IPS-18a (cell line): Measurements from ENCODE around the gene EXOC3.
"Not testable (repeated sequence)": the region's sequence is repeated elsewhere in the genome, so short reads cannot be mapped to it uniquely, and the experiment has no call there.

Source experiments
- H3K27ac ChIP-seq: one replicate; pipeline ENCODE4 v1.5.1; 2013; ENCODE audit warnings: low read length
- H3K27me3 ChIP-seq: one replicate; pipeline ENCODE4 v1.6.1; 2013; ENCODE audit warnings: mild to moderate bottlenecking, low read length; ENCODE audit not compliant: control insufficient read depth, insufficient read depth
- H3K36me3 ChIP-seq: one replicate; pipeline ENCODE4 v1.6.1; 2013; ENCODE audit warnings: low read depth, low read length; ENCODE audit not compliant: control insufficient read depth
- H3K4me1 ChIP-seq: one replicate; pipeline ENCODE4 v1.6.1; 2013; ENCODE audit warnings: low read depth, low read length; ENCODE audit not compliant: control insufficient read depth
- H3K4me3 ChIP-seq: one replicate; pipeline ENCODE4 v1.5.1; 2013; ENCODE audit warnings: low read length
- H3K9ac ChIP-seq: one replicate; pipeline ENCODE4 v1.6.1; 2013; ENCODE audit warnings: mild to moderate bottlenecking, low read length, moderate library complexity
- H3K9me3 ChIP-seq: one replicate; pipeline ENCODE4 v1.6.1; 2013; ENCODE audit warnings: low read depth, low read length; ENCODE audit not compliant: control insufficient read depth

Gene EXOC3

DNA sequence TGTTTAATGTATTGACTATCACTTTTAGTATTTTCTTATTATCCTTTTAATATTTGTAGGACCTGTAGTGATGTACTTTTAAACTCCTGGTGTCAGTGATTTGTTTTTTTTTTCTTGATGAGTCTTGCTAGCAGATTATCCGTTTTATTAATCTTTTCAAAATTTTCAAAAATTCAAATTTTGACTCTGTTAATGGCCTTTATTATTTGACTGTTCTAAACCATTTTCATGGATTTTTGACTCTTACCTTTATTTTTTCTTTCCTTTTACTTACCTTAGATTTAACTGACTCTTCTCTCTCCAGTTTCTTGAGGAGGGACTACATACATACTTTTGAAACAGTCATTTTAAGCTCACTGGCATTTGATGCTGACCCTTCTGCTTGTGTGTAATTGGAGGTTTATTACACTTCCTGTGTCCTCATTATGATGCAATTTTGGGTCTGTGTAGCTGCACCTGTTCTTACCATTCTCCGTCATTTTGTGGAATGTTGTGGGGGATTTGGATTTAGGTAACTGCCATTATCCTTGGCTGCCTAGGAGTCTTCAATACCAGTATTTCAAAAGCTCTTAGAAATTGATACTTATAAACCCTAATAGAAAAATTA lies 32.0 kb upstream of the EXOC3 start:
- H3K27ac ChIP-seq: no peak overlapping the region
- no peaks in the 10 kb centered on the region for H3K36me3 ChIP-seq
- no peaks in the 10 kb centered on the region for H3K27me3 ChIP-seq
- H3K4me3 ChIP-seq: no peak overlapping the region
- H3K9ac ChIP-seq: no peak overlapping the region
- no peaks in the 10 kb centered on the region for H3K9me3 ChIP-seq
- peaks cover 6% of the 10 kb centered on the region for H3K4me1 ChIP-seq

DNA sequence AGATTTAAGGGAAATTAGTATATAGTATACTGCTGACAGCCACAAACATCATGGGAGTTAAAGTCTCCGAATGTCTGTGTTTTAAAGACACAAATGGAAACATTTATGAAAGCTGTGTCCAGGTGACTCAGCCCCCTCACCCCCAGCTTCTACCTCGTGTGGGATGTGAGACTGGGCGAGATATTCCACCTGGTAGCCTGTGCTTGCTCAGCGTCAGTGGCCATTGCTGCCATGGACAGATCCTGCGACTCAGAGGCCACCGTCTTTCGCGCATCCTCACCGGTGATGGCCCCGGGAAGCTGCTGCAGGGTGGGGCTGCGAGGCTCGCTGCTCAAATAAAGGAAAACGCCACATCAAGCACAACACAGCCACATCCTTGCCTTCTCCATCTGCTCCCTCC lies 31.2 kb upstream of the EXOC3 start:
- H3K36me3 ChIP-seq: no peaks in the 10 kb centered on the region
- H3K27ac ChIP-seq: no peak overlapping the region
- H3K9ac ChIP-seq: no peak overlapping the region
- peaks cover 6% of the 10 kb centered on the region for H3K4me1 ChIP-seq
- H3K27me3 ChIP-seq: no peaks in the 10 kb centered on the region
- no peaks in the 10 kb centered on the region for H3K9me3 ChIP-seq
- no peak overlapping the region for H3K4me3 ChIP-seq

DNA sequence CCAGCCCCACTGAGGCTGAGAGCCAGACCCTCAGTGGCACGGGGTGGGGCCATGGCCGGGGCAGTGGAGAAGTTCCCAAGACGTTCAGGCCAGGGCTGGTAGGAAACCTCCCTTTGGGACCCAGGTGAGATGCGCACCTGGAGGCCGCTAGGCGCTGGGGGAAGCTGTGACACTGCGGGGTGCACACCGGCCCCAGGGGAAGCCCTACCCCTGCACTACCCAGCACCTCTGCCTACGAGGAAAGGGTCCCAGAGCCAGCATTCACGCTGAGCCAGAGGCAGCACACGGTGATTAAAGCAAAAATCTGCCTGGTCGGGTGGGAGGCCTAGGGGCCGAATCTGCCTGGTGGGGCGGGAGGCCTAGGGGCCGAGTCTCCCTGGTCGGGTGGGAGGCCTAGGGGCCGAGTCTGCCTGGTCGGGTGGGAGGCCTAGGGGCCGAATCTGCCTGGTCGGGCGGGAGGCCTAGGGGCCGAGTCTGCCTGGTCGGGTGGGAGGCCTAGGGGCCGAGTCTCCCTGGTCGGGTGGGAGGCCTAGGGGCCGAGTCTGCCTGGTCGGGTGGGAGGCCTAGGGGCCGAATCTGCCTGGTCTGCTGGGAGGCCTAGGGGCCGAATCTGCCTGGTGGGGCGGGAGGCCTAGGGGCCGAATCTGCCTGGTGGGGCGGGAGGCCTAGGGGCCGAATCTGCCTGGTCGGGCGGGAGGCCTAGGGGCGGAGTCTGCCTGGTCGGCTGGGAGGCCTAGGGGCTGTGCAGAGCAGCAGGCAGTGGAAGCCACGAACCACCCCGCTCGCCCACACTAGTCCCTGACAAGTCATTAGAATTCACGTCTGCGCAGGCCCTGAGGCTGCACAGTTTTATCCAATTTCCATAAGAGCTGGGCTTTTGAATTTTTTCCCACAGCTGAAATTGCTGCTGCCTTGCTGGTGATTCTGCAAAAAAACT lies 27.7 kb upstream of the EXOC3 start:
- not testable (repeated sequence) for H3K4me1 ChIP-seq

DNA sequence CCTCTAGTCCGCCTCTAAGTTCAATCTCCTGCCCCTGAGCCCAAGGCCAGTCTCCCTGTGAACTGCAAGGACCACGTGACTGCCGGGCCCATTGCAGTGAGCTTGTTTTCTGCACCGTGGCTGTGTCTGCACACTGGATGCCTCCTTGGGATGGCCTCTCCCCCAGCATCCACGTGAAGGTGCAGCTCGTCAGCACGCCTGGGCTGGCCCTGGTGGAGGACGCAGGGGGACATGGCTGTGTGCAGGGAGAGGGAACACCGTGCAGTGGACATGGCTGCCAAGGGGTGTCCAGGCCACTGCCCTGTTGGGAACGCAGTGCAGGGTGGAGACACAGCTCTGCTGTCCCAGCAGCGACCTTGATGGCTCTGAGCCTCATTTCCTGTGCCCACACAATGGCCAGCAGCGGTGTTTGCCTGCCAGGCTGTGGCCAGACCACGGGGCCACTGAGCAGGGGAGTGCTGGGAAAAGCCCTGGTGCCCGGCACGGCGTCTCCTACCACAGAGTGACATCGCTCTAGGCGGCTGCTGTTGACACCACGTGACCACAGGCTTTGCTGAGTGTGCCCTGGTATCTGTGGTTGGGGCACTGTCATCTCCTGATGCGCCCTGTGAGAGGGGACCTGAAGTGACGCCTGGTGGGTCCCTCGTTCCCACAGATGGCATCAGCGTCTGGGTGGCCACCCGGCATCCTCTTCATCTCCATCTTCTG lies 26.9 kb upstream of the EXOC3 start:
- peaks cover 5% of the 10 kb centered on the region for H3K4me1 ChIP-seq
- no peak overlapping the region for H3K27ac ChIP-seq
- H3K4me3 ChIP-seq: peak overlapping the region; percentile 22
- no peaks in the 10 kb centered on the region for H3K27me3 ChIP-seq
- no peaks in the 10 kb centered on the region for H3K9me3 ChIP-seq
- H3K9ac ChIP-seq: peak overlapping the region; percentile 71
- no peaks in the 10 kb centered on the region for H3K36me3 ChIP-seq

More for the DNA sequence above, 27.7 kb upstream of the EXOC3 start:
- H3K9me3 ChIP-seq, H3K27me3 ChIP-seq, H3K36me3 ChIP-seq: not testable (repeated sequence)
- Histone ChIP-seq H3K27ac (peak overlapping the region; percentile 78), H3K9ac (peak overlapping the region; percentile 71), H3K4me3 (peak overlapping the region; percentile 22)

DNA sequence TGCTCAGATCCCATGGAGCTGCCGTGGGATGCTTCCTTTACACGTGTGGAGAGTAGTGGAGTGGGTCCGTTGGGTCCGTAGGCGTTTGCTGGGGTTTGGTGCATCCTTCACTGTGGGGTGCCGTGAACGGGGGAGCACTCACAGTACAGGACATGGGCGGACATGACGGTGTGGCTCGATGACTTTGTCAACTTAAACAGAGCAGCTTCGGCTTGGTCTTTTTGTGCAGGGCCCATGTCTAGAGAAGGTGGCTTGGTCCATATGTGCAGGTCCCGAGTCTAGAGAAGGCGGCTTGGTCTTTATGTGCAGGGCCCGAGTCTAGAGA lies 26.4 kb upstream of the EXOC3 start:
- no peaks in the 10 kb centered on the region for H3K36me3 ChIP-seq
- no peaks in the 10 kb centered on the region for H3K27me3 ChIP-seq
- H3K9me3 ChIP-seq: no peaks in the 10 kb centered on the region
- H3K4me1 ChIP-seq: peaks cover 3% of the 10 kb centered on the region
- H3K27ac ChIP-seq: no peak overlapping the region
- no peak overlapping the region for H3K9ac ChIP-seq
- no peak overlapping the region for H3K4me3 ChIP-seq

DNA sequence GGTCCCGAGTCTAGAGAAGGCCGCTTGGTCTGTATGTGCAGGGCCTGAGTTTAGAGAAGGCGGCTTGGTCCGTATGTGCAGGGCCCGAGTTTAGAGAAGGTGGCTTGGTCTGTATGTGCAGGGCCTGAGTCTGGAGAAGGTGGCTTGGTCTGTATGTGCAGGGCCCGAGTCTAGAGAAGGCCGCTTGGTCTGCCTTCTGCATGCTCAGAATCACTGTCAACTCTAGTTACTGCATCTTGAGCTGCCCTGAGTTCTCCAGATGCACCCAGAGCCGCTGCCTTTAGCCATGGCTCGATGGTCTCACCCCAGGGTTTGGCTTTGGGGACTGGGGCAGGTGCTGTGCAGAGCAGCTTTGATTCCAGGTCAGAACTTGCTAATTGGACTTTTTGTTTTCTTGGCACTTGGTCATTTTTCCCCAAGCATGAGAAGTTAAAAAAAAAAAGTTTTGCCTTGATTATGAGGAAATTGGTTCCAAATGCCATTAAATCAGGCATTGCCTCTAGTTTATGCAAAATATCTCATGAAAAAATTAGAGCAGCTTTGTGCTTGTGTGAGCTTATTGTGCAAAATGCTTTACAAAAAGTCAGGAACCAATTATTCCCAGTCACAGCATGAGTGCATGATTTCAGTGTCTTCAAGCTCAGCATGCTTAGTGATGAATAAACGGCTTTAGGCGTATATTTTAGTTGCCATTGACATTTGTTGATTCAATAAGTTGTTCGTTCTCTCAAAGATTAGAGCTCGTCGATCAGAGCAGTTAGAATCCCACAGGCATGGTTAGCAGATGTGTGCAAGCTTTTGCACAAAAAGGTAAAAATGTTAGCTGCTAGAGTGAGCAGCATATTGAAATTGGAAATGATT lies 25.4 kb upstream of the EXOC3 start:
- Histone ChIP-seq H3K27ac (no peak overlapping the region), H3K4me3 (no peak overlapping the region), H3K9me3 (no peaks in the 10 kb centered on the region), H3K36me3 (no peaks in the 10 kb centered on the region), H3K9ac (no peak overlapping the region), H3K4me1 (peaks cover 3% of the 10 kb centered on the region), H3K27me3 (no peaks in the 10 kb centered on the region)

DNA sequence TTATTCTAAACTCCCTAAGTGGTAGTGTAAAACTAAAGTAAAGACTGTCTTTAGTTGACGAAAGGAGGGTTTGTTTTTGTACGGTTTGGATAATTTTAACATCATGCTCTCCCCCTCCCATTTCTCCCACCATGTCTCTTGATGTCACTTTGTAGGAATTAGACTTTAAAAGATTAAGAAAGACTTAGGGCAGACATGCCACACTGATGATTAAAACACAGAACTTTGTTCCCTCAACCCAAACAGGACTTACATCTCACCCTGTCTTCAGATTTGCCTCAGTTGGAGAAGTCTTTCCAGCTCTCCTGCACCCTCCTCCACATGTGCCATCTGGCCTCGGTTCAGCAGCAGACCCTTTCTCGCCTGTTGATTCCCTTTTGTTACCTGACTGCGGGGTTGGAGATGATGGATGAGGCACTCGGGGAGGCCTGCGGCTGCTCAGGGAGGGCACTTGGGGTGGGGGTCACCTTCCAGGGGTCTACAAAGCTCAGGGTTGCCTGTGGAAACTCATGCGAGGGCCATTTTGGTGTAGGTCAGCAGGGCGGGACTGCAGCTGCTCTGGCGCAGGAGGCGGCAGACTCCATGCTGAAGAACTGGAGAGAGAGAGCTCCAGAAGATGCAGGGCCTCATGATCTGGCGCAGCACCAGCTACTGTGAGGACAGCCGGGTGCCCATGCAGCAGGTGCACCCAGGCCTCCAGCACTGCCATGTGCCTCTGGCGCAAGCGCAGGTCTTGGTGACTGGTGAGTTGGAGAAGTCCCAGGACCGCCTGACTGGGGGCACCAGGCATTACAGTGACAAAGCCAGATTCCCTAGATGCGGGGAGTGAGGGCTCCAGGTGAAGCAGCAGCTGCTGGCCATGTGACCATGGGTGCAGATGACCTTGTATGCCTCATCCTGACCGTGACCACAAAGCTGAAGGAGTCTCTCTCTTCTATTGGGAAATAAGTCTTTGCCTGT lies 24.5 kb upstream of the EXOC3 start:
- Histone ChIP-seq H3K27me3 (no peaks in the 10 kb centered on the region), H3K4me1 (peaks cover 3% of the 10 kb centered on the region), H3K9me3 (no peaks in the 10 kb centered on the region), H3K36me3 (no peaks in the 10 kb centered on the region), H3K4me3 (no peak overlapping the region), H3K9ac (no peak overlapping the region), H3K27ac (no peak overlapping the region)

DNA sequence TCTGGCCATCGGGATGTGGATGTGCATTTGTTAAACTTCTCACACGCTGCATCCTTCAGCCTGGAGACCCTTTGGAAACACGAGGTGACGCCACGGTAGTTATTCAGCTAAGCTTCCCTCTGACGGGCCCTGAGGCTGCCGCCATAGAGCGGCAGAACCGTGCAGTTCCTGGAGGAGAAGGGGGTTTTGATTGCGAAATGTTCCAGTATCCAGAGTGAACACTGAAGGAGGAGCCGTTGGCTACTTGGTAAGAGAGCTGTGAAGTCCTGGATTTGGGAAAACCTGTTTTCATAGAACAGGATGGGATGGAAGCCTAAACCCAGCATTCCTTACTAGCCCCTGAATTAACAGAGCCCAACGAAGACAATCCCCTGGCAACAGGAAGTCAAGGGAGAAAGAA lies 23.0 kb upstream of the EXOC3 start:
- Histone ChIP-seq H3K9ac (no peak overlapping the region), H3K36me3 (no peaks in the 10 kb centered on the region), H3K4me1 (peaks cover 3% of the 10 kb centered on the region), H3K27me3 (no peaks in the 10 kb centered on the region), H3K27ac (no peak overlapping the region), H3K4me3 (no peak overlapping the region), H3K9me3 (no peaks in the 10 kb centered on the region)

DNA sequence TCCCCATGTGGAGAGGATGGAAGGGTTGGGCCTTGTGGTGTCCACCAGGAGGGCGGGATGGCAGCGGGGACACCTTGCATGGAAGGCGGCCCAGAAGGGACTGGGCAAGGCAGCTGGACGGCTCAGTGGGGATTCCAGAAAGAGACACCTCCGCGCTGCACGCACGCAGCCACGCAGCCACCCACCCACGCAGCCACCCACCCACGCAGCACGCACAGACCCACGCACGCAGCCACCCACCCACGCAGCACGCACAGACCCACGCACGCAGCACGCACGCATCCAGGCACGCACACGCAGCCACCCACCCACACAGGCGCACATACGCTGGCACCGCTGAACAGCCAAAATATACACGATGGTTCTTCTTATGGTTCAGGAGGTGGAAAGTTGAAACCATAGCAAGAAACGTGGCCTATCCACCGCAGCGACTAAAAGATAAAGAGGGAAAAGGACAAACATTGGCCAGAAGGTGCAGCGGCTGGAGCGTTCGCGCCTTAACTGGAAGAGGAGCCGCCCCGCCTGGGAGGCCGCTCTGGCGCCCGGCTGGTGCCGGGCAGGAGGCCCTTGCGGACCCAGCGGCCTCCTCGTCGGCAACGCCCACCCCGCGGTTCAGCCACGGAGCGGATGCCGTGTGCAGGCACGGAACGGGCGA lies 22.2 kb upstream of the EXOC3 start:
- Histone ChIP-seq H3K9ac (no peak overlapping the region), H3K9me3 (no peaks in the 10 kb centered on the region), H3K27me3 (no peaks in the 10 kb centered on the region), H3K36me3 (no peaks in the 10 kb centered on the region), H3K4me1 (peaks cover under 1% of the 10 kb centered on the region), H3K27ac (no peak overlapping the region), H3K4me3 (no peak overlapping the region)

DNA sequence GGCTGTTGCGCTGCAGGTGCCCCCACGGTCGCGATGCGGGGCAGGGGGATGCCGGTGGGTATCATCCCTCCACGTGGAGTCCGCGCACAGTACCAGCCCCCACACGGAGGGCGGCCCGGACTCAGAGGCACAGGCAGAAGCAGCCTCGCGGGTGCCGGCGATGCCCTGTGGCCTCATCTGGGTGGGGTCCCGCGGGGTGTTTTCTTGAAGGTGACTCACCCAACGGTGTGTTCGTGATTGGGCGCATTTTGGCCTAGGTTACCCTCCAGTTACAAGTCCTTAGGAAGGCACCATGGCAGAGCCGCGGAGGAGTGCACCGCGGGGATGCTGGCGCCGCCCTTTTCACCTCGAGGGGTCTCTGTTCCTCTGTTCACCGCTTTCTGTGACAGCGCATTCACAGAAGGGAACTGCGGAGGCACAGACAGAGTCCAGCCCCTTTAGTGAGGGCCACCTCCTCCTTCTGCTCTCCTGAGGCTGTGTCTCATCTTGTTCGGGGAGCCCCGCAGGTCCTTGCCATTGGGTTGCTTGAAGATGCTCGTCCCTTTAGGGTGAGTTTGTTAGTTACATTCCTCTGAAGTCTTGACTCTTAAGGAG lies 21.6 kb upstream of the EXOC3 start:
- Histone ChIP-seq H3K27ac (no peak overlapping the region), H3K27me3 (no peaks in the 10 kb centered on the region), H3K9ac (no peak overlapping the region), H3K36me3 (no peaks in the 10 kb centered on the region), H3K4me3 (no peak overlapping the region), H3K4me1 (no peaks in the 10 kb centered on the region), H3K9me3 (no peaks in the 10 kb centered on the region)
